ENCODE measurements around the gene IFIT3.
A peak's percentile ranks its signal among the peaks of the same experiment; 100 is the strongest.

Gene IFIT3

DNA sequence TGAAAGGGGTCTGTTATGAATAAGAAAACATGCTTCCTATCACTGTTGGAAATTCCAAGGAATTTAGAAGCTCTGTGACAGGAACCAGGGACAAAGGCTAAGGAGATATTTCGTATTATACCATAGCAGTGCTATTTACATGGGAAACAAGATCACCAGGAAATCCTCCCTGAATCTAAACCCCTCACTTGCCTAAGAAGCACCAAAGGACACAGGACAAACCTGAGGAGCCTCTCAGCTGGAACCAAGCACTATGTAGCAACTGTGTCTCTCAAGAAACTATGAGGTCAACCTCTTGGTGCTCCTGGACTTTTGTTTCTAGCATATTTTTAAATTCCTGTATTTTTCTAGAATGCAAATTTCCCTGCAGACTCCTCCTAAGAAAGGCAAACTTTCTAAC is 29.3 kb downstream of the IFIT3 start:
- DNase-seq (ENCODE audit: low read depth in 2 of 2): no peak

DNA sequence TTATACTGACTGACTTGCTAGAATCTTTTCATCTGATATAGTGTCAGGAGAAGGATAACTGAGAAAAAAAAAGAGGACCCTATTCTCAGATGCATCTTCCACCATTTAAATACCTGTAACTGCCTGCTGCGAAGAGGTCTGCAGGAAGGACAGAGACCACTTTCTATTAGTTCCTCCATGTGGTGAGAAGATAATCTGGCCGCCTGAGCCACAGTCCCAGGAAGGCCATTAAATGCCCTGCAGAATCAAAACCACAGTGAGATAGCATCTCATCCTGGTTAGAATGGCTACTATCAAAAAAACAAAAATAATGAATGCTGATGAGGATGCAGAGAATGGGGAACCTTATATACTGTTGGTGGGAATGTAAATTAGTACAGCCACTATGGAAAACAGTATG is 30.2 kb downstream of the IFIT3 start:
- DNase-seq (ENCODE audit: low read depth in 2 of 2): no peak

DNA sequence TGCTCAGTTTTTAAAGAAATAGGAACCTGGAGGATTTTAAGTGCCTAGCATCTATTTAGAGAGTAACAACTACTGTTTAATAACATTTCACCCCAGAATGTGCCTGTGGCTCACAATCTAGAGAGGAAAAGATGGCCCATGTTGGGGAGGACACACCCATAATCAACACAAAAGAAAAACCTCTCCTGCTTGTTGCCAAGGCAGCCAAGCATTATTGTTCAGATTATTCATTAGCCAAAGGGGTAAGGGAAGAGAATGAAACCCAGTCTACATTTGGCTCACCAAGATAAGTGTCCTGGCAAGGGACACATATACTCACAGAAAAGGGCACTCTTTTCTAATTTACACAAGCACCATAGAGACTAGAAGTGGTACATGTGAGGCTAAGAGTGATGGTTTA is 32.4 kb downstream of the IFIT3 start:
- no peak for DNase-seq (ENCODE audit: low read depth in 2 of 2)

DNA sequence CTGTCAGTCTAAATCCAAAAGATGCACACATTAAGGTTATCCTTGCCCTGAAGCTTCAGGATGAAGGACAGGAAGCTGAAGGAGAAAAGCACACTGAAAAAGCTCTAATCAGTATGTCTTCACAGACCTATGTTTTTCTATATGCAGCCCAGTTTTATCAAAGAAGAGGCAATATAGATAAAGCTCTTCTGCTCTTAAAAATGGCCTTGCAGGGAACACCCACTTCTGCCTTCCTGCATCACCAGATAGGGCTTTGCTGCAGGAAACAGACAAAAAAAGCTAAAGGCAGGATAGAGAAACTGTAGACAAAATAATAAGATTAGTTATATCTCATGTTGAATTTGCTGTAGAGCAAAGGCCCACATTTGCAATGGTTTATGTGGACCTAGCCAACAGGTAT is 35.1 kb downstream of the IFIT3 start:
- no peak for DNase-seq (ENCODE audit: low read depth in 2 of 2)

DNA sequence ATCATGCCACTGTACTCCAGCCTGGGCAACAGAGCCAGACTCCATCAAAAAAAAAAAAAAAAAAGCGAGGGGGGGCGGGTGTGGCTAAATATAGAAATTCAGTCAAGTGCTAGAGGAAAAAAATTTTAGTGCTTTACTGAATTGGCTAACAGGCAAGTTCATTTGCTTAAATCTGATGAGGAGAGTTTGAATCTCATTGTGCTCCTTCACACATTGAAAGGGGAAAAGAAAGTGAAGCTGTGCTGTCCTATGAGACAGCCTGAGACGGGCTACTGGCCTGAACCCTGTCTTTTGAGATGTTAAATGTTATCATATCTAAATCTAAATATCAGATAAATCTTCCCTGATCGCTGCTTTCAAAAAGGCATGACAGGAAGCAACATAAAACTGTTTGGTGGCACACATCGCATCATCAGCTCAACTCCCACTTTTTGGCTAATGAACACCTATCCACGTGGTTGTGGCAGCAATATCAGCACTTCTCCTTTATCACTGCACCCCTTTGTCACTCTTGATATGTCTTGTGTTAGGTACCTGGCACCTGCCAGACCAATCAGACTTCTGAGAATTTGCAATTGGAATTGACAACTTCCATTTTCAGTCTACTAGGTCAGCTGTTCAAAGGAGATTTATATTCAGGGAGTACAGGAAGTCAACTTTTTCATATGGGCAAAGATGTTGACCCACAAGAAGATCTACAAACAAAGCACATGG is 36.1 kb downstream of the IFIT3 start:
- DNase-seq (ENCODE audit: low read depth in 2 of 2): no peak

DNA sequence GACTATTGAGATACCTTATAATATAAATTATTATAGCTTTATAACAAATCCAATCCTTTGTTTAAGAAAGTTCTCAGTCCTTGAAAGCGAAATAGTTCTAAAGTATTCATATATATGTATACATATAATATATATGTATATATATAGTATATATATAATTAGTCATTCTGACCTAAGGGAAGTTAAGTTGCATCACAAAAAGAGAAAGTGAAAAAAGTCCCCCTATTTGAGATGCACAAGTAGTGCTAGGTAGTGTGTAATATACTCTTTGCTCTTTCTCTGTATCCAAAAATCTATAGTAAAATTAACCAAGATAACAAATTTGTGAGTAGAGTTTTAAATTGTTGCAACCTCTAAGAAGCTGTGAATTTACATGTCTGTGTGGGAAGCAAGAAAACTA is 36.7 kb downstream of the IFIT3 start:
- DNase-seq (ENCODE audit: low read depth in 2 of 2): no peak

DNA sequence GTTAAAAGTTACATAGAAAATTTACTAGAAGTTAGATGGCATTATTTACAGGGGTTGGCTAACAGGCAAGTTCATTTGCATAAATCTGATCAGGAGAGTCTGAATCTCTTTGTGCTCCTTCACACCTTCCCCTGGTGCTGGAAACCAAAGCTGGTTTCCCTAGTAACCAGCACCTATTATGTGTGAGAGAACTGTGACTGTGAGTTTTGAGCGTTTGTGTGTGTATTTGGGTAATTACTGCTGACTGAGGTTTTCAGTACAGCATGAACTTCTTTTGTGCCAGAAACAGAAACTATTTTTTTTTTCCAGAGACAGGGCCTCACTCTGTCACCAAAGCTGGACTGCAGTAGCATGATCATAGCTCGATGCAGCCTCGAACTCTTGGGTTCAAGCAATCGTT is 39.7 kb downstream of the IFIT3 start:
- DNase-seq (ENCODE audit: low read depth in 2 of 2): no peak

DNA sequence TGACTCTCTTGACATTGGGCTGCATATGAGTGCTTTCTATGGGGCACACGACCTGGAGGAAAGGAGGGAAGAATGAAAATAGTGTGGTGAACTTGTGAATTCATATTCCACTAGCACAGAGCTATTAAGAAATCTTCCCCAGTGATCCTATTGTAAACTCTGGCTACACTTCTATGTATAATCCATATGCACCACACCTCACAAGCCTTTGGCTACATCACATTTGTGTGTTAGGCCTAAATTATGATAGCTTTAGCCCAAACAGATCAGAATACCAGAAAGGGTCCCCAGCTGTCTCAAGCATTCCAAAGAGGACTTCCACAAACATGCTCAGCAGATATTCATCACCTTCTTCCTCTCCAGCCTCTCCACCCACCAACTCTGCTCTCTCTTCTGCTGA is 40.3 kb downstream of the IFIT3 start:
- no peak for DNase-seq (ENCODE audit: low read depth in 2 of 2)

DNA sequence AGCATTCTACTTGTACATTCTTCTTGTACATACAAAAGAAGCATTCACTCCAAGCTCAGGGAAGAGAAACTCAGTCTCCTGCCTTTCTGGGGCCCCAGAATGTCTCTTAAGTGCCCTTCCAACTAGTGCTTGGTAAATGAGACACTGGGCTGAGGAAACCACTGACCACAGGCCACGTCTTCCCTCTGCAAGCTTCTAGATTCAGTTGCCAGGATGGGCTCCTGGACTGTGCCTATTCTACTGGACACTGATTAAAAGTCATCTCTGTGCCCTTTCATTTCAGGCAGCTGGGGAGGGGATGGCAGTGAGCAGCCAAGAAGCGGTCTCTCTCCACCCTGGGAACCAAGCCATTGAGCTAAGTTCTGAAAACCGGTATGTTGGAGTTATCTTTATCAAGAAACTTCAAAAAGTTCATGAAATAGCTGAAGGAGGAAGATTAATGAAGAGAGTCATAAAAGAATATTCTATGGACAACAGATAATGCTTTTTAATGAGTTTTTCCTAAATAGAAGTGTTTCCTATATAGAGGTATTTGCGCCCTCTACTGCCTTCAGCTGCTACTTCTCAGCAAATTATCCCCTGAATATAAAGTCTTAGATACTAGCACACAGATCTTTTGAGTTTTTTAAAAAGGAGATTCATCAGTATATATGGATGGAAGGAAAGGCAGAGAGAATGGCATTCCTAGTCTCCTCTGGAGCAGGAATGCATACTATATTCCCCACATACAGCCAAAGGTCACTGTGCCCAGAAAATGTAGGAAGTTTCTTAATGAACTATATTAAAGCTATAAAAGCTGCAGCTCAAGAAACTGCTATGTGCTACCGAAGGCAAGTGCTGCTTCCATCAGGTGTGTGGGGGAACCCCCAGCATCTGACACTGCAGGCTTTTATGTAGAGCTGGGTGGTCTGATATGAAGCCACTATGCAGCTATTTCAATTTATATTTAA is 41.6 kb downstream of the IFIT3 start:
- DNase-seq (ENCODE audit: low read depth in 2 of 2): no peak

DNA sequence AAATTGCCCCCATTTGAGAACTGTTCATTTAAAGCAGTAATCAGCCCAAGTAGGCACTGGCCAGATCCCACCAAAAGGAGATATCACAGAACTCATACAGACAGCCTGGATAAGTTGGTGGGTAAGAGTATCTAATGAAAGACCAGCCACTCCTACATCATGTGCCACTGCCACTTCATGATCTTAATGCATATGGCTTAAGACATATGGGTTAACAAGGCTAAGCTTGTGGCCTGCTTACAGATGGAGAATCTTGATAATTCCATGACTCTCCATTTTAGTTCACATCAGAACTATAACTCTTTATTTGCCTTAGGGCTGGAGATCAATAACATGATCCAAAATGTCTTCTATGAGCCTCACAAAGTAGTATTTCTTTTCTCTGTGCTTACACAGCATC is 43.3 kb downstream of the IFIT3 start:
- DNase-seq (ENCODE audit: low read depth in 2 of 2): no peak

DNA sequence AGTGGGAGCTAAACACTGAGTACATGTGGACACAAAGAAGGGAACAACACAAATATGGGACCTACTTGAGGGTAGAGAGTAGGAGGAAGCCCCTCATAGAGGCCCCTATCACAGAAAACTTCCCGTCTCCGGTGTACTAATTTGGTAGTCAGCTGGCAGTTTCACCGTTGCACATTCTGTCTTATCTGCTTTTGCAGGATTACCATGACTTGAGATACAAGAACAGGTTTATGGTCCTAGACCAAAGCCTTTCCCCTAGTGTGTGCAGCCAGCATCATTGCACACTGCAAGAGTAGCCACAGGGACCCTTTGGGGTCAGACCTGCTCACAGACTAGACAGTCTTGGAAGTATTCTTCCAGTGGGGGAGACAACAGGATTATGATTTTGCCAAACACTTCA is 44.2 kb downstream of the IFIT3 start:
- no peak for DNase-seq (ENCODE audit: low read depth in 2 of 2)

DNA sequence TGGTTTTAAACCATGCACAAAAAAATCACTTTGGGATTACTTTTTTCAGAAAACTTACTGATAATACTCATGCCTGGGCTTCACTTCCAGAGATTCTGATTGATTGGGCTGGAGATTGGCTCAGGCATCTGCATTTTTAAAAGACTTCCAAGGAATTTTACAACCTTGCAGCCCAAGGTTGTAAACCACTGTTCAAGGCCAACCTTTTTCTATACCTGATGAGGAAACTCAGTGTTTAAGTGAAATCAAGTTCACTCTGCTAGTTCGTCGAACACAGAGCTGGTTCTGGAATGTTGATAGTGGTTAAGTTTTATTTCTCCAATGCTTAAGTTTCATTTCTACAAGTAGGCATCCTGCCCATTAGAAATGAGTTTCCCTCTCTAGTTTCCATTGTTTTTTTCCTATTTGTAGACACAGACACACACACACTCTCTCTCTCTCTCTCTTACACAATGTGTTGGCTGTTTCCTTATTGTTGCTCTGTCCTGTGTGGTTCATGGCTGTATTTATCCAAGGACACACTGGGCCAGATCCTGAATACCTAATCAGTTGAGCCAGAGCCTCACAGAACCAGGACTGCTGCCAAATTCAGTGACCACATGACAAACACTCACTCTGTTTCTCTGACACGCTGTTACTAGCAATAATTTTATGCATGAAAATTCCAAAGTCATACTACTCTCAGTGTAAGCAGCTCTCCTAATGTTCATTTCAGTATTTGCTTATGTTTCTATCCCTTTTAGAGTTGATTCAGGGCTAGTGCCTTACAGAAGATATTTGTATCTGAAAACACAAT is 46.3 kb downstream of the IFIT3 start:
- peak in 1 of 2 experiments; percentile 54 for DNase-seq (ENCODE audit: low read depth in 2 of 2)

DNA sequence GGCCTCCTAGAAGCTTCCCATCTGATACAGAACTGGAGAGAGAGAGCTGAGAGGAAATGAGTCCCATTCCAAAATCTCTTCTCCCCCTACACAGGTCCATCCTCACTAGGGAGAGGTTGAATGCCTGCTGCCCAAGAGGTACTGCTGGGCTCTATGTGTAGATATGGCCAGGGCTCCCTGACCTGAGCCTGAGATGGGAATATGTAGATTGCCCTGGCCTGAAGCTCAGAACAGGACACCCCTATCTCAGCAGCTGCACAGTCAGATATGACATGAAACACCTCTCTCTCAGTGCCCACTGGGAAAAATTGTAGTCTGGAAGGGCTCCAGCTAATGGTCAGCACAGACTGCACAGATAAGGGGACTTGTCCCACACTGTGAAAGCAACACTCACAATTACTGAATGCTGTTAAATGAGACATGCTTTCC is 46.9 kb downstream of the IFIT3 start:
- no peak for DNase-seq (ENCODE audit: low read depth in 2 of 2)

DNA sequence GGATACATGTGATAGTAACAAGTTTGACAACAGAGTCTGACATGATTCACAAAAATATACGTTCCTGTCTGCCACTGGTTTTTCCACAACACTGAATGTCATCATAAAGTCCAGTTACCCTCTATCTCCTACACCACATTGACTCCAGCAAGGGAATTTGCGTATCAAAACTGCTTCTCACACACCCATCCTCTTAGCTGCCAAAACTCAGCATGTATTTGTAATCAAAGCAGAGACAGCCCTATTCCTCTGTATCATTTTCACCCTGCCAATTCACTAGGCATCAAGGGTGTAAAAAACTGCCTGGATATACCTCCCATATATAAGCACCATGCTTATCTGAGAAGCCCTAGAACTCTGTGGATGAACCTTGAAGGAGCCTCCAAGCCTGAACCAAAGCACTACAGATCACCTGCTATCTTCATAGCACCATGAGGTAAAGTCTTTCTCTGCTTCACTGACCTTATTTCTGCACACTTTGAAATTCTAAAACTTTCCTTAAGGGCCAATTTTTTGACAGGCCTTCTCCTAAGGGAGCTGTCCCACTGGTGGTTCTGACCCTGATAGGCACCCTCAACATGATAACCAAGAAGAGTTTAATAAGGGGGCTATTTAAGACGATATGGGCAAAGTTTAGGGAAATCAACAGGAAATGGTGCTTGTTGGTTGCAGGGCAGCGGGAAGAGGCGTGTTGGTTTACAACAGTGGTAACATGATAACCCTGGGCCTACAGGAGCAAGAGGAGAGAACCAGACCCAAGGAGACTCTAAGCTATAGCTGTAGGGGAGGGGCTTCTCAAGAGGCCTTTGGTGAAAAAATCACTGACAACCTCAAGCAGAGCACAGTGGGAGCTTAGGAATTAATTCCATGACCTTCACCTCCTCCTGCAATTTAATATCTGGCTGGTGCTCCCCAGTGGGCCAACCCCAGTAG is 50.2 kb downstream of the IFIT3 start, which contains the start of gene IFIT1B:
TSS of gene IFIT1B (plus strand) at position 352 of the 933 bp plus-strand sequence. CDS start at position 432, 80 bp downstream.
- no peak for DNase-seq (ENCODE audit: low read depth in 2 of 2)

DNA sequence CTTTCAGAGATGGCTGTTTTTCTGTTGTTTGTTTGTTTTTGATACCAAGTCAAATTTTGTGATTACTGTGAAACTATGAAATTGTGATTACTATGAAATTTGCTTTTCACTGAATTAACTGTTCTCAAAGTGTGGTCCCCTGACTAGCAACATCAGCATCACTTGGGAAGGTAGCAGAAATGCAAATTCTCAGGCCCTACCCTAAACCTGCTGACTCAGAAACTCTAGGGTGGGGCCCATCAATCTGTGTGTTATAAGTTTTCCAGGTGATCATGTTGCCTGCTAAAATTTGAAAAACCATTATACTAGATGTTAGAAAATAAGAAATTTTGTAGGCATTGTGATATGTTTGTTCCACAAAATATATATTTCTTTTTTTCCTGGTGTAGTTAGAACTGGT is 51.3 kb downstream of the IFIT3 start:
- no peak for DNase-seq (ENCODE audit: low read depth in 2 of 2)

DNA sequence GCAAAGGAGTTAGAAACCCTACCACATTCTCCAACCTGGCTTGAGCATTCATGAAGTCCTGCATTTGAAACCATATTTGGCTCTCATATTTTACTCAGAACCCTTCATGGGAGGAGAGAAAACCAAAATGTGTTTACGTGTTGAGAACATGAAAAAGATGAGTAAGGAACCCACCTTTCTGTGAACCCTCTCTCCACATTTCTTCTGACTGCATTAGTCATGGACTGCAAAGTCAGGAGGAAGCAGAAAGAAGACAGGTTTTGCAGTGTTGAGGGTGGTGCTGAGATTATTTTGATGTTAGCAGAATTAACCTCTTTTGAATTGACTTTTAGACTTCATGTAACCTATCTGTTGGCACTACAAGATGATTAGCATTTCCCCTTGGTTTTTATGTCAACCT is 55.0 kb downstream of the IFIT3 start:
- DNase-seq (ENCODE audit: low read depth in 2 of 2): no peak

DNA sequence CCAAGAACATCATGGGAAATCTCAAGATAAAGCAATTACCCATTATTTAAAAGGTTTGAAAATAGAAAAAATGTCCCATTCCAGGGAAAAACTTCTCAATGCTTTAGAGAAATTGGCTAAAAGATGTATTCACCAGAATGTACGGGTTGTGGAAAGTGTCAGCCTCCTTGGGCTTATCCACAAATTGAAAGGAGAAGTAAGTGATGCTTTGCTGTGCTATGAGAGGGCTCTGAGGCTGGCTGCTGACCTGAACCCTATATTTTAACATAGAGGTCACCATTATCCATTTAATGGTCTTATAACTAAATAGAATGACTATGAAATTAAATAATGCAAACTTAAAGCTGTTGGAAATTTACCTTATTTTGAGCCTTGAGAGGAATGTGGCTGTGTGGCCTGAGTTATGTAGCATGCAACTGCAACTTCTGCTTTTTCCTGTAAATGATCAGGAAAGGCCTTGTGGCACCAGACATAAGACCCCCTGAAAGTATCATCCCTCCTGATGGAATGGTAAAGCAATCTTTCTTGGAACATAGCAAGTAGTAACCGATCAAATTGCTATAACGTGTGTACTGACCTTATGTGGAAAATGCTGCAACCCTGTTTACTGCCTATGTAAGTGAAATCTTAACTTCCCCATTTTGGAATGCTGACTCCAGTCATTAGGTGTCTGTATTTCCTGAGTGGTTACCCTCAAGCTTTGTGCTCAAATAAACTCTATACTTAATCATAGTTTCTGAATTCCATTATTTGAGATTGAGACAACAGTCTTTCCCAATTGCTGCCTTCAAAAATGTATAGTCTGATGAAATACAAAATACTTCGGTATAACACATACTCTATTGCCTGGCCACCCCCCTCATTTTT is 56.9 kb downstream of the IFIT3 start:
- DNase-seq (ENCODE audit: low read depth in 2 of 2): no peak

DNA sequence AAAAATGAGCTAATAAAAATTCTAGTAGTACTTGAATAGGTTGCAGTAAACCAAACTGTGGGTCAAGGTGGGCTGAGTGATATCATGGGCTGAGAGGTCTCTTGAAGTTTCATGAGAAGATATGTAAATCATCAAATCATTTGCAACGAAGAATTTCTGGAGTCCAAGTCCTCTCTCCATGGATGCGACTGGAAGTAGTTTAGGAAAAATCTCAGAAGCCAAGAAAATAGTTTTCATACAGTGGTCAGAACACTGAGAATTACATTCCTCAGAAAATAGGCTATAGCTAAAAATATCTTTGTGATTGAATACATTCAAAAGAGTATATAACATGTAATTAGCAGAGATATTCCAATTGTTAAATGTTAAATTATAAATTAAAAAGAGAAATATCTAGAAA is 61.0 kb downstream of the IFIT3 start:
- DNase-seq (ENCODE audit: low read depth in 2 of 2): no peak

DNA sequence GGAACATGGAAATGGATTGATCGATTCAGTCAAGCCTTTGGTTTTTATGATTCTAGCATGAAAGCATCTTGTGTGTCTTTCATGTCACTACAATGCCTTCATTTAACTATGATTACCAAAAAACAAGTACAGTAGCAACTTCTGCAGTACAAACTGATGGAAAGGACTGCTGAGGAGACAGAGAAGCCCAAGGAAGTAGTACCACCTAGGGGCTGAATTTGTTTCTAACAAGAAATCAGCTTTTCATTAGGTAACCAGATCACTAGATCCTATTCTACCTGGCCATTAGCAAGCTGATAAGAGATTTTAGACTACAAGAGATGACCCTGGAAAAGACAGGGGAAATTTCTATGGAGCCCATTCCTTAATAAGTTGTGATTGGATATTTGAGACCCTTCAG is 61.5 kb downstream of the IFIT3 start:
- no peak for DNase-seq (ENCODE audit: low read depth in 2 of 2)

Data from fibroblast of skin of left biceps (primary cell).